Tibial nerve (tissue), 3 donors: Measurements from ENCODE around the gene FRMD4A.

Experiments
- CTCF ChIP-seq, 5 experiments: fragments of 200-600 bp in 3 of 5; fragments of 450-650 bp in 2 of 5; sonication (generic) in 3 of 5; IDR thresholded peaks; one replicate each; pipeline ENCODE4 v1.5.1; 2016 to 2019; ENCODE audit warnings: antibody characterized with exemption in 5 of 5, mild to moderate bottlenecking in 3 of 5, moderate library complexity in 2 of 5
- POLR2A ChIP-seq, 2 donors: fragments of 450-650 bp; IDR thresholded peaks; one replicate each; pipeline ENCODE4 v1.6.1; 2017; ENCODE audit warnings: antibody characterized with exemption in 2 of 2, mild to moderate bottlenecking in 2 of 2, moderate library complexity in 2 of 2

- TF ChIP-seq CTCF (IDR thresholded peaks at IDR 0.05) (no peak), POLR2A (IDR thresholded peaks at IDR 0.05) (no peak)
Observed at GRCh38 chr10:13908475-13908874, 422.2 kb downstream of the FRMD4A start.
